ENCODE results near the gene APOL6.
A peak's percentile ranks its signal among the peaks of the same experiment; 100 is the strongest.

DNA sequence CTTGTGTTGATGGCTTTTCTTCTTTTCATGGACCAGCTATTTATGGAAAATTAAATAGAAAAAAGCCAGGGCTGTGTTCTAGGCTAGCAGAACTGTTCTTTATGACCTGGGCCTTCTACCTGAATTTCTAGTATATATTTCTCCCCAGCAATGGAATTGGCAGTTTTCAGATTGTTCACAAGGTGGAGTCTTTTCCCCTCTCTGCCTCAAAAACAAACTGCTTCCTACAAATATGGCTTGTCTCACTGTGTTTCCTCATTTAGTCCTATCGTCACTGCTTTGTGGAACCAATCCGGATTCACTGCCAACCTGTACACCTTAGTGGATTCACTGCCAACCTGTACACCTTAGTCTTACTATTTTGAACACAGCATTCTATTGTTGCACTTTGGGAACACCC, 64.4 kb downstream of the APOL6 start:
- TF ChIP-seq EZH2 (IDR thresholded peaks at IDR 0.05; ENCODE audit: borderline replicate concordance, low read length), result no peak
- TF ChIP-seq, protein P1, sequence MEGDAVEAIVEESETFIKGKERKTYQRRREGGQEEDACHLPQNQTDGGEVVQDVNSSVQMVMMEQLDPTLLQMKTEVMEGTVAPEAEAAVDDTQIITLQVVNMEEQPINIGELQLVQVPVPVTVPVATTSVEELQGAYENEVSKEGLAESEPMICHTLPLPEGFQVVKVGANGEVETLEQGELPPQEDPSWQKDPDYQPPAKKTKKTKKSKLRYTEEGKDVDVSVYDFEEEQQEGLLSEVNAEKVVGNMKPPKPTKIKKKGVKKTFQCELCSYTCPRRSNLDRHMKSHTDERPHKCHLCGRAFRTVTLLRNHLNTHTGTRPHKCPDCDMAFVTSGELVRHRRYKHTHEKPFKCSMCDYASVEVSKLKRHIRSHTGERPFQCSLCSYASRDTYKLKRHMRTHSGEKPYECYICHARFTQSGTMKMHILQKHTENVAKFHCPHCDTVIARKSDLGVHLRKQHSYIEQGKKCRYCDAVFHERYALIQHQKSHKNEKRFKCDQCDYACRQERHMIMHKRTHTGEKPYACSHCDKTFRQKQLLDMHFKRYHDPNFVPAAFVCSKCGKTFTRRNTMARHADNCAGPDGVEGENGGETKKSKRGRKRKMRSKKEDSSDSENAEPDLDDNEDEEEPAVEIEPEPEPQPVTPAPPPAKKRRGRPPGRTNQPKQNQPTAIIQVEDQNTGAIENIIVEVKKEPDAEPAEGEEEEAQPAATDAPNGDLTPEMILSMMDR (IDR thresholded peaks at IDR 0.05; ENCODE audit: low read length), result peak; percentile 35; the same call in 1 of the 2 replicates

Data from OCI-LY1 (cell line).